K562 (cell line): ENCODE results near the gene MINPP1. TPM values are rescaled to one million over a fixed set of nuclear protein-coding genes. Genes with fewer than 3 reads are reported as not detected.

Experiments used
- GABPB1 ChIP-seq: sonication (generic); formaldehyde crosslinking; IDR thresholded peaks from 2 replicates; pipeline ENCODE4 v1.8.0; 2022; ENCODE audit warnings: mild to moderate bottlenecking, missing genetic modification reagents
- JUN ChIP-seq, 2 experiments: sonication (generic) in 1 of 2; formaldehyde crosslinking in 1 of 2; IDR thresholded peaks; 2 replicates each; pipeline versions ENCODE4 v1.6.1 to v1.8.0; 2012 to 2022; ENCODE audit warnings: borderline replicate concordance in 2 of 2, mild to moderate bottlenecking in 2 of 2, improper control_type of control experiment in 1 of 2, low read depth in 1 of 2, low read length in 1 of 2, missing genetic modification reagents in 1 of 2
- MCM5 ChIP-seq: fragments of 450-650 bp; IDR thresholded peaks from 2 replicates; pipeline ENCODE4 v1.6.1; 2016; ENCODE audit warnings: low read depth
- STAG1 ChIP-seq: sonication (generic); formaldehyde crosslinking; IDR thresholded peaks from 2 replicates; pipeline ENCODE4 v1.5.0; 2020; ENCODE audit warnings: missing genetic modification reagents, borderline replicate concordance
- ZNF133 ChIP-seq: fragments of 250-450 bp; sonication (Bioruptor Pico); IDR thresholded peaks from 2 replicates; pipeline ENCODE4 v1.4.0; 2020; ENCODE audit warnings: mild to moderate bottlenecking
- ZNF24 ChIP-seq: fragments of 450-650 bp; IDR thresholded peaks from 2 replicates; pipeline ENCODE4 v1.6.1; 2016
- ZNF717 ChIP-seq: fragments of 250-450 bp; sonication (Bioruptor Pico); IDR thresholded peaks from 2 replicates; pipeline ENCODE4 v1.5.0; 2021
- polyA plus RNA-seq, 8 experiments: library from polyadenylated mRNA; depleted of rRNA in 4 of 8; stranded (reverse) in 5 of 8; unstranded in 3 of 8; fragments of >200 nt; fragmentation: Nextera tagmentation in 2 of 8; fragmentation: Illumina TruSeq in 1 of 8; extraction: Ambion mirVana in 2 of 8; extraction: Trizol in 1 of 8; gene quantifications; 2 replicates each; pipeline versions ENCODE4 v1.2.1 to v1.2.3, GENCODE V29; 2011 to 2014; ENCODE audit warnings: inconsistent platforms in 1 of 8, missing spikeins in 1 of 8
- total RNA-seq, 7 experiments: library from RNA; depleted of rRNA in 6 of 7; stranded (reverse); fragments of >200 nt in 6 of 7; fragmentation: Illumina TruSeq in 2 of 7; extraction: Trizol in 2 of 7; gene quantifications; 2 replicates each; pipeline versions ENCODE4 v1.2.1 to v1.2.3, GENCODE V29; 2011 to 2021; ENCODE audit warnings: low replicate concordance in 1 of 7
- TF ChIP-seq, protein P1 (sequence below): fragments of 250-450 bp; sonication (Bioruptor Pico); IDR thresholded peaks from 2 replicates; pipeline ENCODE4 v1.5.0; 2021; ENCODE audit warnings: mild to moderate bottlenecking, moderate library complexity
- TF ChIP-seq, protein P2 (sequence below): IDR thresholded peaks from 2 replicates; pipeline ENCODE4 v1.6.1; 2012; ENCODE audit warnings: low read depth, low read length, improper control_type of control experiment, borderline replicate concordance
- TF ChIP-seq, protein P3 (sequence below): fragments of 250-450 bp; sonication (Bioruptor Pico); IDR thresholded peaks from 2 replicates; pipeline ENCODE4 v1.5.1; 2021; ENCODE audit warnings: mild to moderate bottlenecking
- TF ChIP-seq, protein P4 (sequence below), 2 experiments: fragments of 450-650 bp; IDR thresholded peaks; 2 replicates each; pipeline ENCODE4 v1.6.1; 2016; ENCODE audit warnings: mild to moderate bottlenecking in 2 of 2, borderline replicate concordance in 1 of 2, low read depth in 1 of 2, moderate library complexity in 1 of 2

Gene MINPP1
- total and polyA plus RNA-seq, 9 of the 15 experiments (the other 6 are each of a cell fraction or from before 2014, with no cell fraction given), result 11.5 to 44.5 (median 27.1) TPM

DNA sequence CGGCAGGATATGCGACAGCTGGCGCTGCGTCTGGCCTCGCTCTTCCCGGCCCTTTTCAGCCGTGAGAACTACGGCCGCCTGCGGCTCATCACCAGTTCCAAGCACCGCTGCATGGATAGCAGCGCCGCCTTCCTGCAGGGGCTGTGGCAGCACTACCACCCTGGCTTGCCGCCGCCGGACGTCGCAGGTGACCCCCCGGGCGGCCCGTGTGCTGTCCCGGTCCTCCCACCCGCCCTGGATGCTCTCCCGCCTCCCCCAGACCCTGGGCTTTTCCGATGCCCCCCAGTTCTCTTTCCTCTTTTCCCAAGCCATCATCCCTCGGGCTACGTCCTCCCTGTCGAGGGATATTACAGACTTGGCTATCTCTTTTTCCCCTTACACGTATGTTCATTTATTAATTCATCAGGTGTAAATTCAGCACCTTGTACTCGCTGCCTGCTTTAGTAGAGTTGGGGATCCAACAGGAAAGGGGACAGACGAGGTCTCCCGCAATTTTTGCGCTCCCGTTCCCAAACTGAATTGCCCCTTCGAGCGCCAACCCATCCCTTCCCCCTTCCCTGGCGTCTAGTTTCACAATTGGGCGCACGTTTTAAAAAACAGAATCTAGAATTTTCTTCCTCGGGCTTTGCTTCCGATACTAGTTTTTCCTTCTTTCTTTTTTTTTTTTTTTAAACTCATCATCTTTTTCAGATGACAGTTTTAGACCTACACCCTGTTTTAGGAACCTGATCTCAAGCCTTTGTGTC lies 846 bp downstream of the MINPP1 start (continued):
- TF ChIP-seq, protein P1, sequence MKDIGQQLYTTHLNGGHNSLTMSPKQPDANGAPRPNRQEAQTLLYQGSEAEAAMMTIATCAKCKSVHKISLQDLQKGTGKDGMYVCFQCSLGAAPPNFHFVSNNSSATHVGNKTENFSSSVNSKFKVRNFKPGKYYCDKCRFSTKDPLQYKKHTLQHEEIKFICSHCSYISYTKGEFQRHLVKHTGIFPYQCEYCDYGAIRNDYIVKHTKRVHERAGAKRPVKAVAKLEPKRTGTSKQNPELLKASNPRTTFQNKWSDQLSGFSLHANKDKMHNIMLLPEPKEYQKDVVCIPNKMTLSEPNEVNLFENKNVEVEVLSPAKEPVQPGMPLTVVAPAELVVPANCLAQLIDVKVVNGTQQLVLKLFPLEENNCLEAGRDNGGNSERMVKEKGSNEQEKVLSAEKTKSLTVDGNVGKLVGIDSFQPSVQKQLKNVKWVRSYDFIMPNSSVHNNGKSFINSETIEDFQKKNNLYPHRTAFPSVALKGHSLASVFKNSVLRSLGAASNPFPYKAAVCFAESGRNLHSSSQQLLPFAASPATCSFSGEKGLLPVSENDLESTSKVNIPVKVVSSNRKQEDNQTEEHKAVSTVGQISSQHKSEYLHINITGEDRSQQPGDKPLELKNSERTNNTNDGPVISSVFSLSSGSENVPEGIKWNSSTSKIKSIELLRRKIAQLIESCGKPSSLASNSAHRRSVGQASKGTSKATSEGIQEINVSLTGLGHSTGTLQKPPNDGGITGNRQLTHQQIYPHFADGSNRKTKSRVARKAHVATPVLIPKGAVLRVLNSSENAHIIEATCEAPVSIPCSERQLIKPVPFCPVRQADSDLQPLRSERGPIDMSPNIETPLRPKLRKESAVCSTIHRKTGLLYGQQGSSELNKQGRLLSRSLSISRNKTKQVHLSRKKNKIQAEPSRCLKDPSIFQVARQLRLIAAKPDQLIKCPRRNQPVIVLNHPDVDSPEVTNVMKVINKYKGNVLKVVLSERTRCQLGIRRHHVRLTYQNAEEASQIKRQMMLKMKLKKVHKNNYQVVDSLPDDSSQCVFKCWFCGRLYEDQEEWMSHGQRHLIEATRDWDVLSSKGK (CRISPR knock-in tag), result no peak
- TF ChIP-seq ZNF24, result no peak
- TF ChIP-seq JUN (IDR thresholded peaks at IDR 0.05; ENCODE audit: borderline replicate concordance, low read depth, low read length), result no peak
- no peak for TF ChIP-seq JUN (CRISPR knock-in tag; IDR thresholded peaks at IDR 0.05; ENCODE audit: borderline replicate concordance)
- no peak for TF ChIP-seq MCM5
- TF ChIP-seq ZNF133 (CRISPR knock-in tag), result no peak
- TF ChIP-seq, protein P2, sequence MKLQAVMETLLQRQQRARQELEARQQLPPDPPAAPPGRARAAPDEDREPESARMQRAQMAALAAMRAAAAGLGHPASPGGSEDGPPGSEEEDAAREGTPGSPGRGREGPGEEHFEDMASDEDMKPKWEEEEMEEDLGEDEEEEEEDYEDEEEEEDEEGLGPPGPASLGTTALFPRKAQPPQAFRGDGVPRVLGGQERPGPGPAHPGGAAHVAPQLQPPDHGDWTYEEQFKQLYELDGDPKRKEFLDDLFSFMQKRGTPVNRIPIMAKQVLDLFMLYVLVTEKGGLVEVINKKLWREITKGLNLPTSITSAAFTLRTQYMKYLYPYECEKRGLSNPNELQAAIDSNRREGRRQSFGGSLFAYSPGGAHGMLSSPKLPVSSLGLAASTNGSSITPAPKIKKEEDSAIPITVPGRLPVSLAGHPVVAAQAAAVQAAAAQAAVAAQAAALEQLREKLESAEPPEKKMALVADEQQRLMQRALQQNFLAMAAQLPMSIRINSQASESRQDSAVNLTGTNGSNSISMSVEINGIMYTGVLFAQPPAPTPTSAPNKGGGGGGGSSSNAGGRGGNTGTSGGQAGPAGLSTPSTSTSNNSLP, result no peak
- TF ChIP-seq, protein P3, sequence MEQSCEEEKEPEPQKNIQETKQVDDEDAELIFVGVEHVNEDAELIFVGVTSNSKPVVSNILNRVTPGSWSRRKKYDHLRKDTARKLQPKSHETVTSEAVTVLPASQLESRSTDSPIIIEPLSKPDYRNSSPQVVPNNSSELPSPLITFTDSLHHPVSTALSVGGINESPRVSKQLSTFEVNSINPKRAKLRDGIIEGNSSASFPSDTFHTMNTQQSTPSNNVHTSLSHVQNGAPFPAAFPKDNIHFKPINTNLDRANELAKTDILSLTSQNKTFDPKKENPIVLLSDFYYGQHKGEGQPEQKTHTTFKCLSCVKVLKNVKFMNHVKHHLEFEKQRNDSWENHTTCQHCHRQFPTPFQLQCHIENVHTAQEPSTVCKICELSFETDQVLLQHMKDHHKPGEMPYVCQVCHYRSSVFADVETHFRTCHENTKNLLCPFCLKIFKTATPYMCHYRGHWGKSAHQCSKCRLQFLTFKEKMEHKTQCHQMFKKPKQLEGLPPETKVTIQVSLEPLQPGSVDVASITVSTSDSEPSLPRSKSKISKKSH, result no peak
- TF ChIP-seq, protein P4, sequence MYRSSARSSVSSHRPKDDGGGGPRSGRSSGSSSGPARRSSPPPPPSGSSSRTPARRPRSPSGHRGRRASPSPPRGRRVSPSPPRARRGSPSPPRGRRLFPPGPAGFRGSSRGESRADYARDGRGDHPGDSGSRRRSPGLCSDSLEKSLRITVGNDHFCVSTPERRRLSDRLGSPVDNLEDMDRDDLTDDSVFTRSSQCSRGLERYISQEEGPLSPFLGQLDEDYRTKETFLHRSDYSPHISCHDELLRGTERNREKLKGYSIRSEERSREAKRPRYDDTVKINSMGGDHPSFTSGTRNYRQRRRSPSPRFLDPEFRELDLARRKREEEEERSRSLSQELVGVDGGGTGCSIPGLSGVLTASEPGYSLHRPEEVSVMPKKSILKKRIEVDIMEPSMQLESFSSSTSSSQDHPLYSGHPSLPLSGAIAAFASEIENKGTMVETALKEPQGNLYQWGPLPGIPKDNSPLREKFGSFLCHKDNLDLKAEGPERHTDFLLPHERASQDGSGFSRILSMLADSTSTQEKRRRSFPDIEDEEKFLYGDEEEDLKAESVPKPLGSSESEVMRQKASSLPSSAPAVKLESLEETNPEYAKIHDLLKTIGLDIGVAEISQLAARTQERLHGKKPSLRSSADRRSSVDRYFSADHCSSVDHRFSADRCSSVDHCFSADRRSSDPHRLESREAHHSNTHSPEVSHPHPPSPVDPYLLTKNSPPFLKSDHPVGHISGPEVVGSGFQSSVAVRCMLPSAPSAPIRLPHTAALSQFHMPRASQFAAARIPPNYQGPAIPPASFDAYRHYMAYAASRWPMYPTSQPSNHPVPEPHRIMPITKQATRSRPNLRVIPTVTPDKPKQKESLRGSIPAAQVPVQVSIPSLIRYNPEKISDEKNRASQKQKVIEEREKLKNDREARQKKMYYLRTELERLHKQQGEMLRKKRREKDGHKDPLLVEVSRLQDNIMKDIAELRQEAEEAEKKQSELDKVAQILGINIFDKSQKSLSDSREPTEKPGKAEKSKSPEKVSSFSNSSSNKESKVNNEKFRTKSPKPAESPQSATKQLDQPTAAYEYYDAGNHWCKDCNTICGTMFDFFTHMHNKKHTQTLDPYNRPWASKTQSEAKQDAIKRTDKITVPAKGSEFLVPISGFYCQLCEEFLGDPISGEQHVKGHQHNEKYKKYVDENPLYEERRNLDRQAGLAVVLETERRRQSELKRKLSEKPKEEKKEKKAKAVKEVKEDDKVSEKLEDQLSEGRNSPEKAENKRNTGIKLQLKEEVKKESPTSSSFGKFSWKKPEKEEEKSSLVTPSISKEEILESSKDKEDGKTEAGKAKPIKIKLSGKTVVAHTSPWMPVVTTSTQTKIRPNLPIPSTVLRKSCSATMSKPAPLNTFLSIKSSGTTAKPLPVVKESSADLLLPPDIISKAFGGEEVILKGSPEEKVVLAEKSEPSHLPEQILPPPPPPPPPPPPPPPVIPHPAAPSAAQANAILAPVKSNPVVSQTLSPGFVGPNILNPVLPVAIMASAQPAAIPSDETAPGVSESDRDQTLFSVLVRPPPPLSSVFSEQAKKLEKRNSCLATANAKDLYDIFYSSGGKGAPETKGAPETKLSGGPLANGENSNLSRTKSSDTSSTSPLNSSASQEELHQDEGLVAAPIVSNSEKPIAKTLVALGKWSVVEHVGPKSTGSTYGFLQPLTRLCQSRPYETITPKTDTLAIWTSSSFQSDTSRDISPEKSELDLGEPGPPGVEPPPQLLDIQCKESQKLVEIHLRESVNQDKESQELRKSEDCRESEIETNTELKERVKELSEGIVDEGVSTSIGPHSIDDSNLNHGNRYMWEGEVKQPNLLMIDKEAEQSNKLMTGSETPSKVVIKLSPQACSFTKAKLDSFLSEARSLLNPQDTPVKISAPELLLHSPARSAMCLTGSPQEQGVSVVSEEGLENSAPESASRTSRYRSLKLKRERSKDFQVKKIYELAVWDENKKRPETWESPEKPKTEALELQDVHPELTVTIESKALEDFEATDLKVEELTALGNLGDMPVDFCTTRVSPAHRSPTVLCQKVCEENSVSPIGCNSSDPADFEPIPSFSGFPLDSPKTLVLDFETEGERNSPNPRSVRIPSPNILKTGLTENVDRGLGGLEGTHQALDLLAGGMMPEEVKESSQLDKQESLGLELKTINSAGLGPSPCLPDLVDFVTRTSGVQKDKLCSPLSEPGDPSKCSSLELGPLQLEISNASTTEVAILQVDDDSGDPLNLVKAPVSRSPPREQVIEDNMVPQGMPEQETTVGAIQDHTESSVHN (IDR thresholded peaks at IDR 0.05; ENCODE audit: borderline replicate concordance in 1 of 2, low read depth in 1 of 2), result no peak
- no peak; the same call in 1 of the 2 replicates for TF ChIP-seq STAG1 (CRISPR knock-in tag)
- TF ChIP-seq ZNF717, result no peak
- TF ChIP-seq GABPB1 (CRISPR knock-in tag), result no peak
